AG09319 (cell line): ENCODE data around the gene RASSF5.
A peak's percentile ranks its signal among the peaks of the same experiment; 100 is the strongest.
"Not testable (repeated sequence)": the region's sequence is repeated elsewhere in the genome, so short reads cannot be mapped to it uniquely, and the experiment has no call there.

Source experiments
- DNase-seq: peaks from one replicate; pipeline ENCODE4 v3.0.0-alpha.2; 2010; ENCODE audit warnings: low read depth; ENCODE audit errors: extremely low read depth
- CTCF ChIP-seq: IDR thresholded peaks from 2 replicates; pipeline ENCODE4 v1.5.1; 2011; ENCODE audit warnings: low read depth, mild to moderate bottlenecking, inconsistent platforms, low read length, moderate library complexity

Gene RASSF5

GRCh38 chr1:206477110-206477509, 30.2 kb upstream of the RASSF5 start:
- TF ChIP-seq CTCF: no peak
- DNase-seq: no peak

- no peak for TF ChIP-seq CTCF
- no peak for DNase-seq
These were observed 29.6 kb upstream of the RASSF5 start for GRCh38 chr1:206477581-206478380.

GRCh38 chr1:206478746-206479145, 28.6 kb upstream of the RASSF5 start:
- DNase-seq: no peak
- TF ChIP-seq CTCF: no peak

GRCh38 chr1:206479183-206480125, 27.9 kb upstream of the RASSF5 start:
- TF ChIP-seq CTCF: peak; percentile 81
- peak; percentile 58 for DNase-seq

- DNase-seq: no peak
These were observed 27.1 kb upstream of the RASSF5 start for GRCh38 chr1:206480211-206480610.

GRCh38 chr1:206482611-206483010, 24.7 kb upstream of the RASSF5 start:
- no peak for DNase-seq
- TF ChIP-seq CTCF: no peak

More at GRCh38 chr1:206480211-206480610, 27.1 kb upstream of the RASSF5 start:
- no peak for TF ChIP-seq CTCF

- not testable (repeated sequence) for DNase-seq
These were observed 23.5 kb upstream of the RASSF5 start for GRCh38 chr1:206483864-206484263.
